Spleen (tissue), 11 donors: ENCODE data around the gene CASQ2. TPM values are rescaled to one million over a fixed set of nuclear protein-coding genes. Genes with fewer than 3 reads are reported as not detected.

Source experiments
- DNase-seq: peaks from one replicate; pipeline ENCODE4 v3.0.0-alpha.2; 2020
- H3K27ac ChIP-seq, 8 donors: fragments of 200-600 bp; sonication (generic) in 7 of 8; 1 replicate in 4 of 8; 2 replicates in 4 of 8; pipeline versions ENCODE4 v1.5.0 to v1.8.0; 2016 to 2021; ENCODE audit warnings: inconsistent platforms in 4 of 8, mild to moderate bottlenecking in 4 of 8, moderate library complexity in 1 of 8
- H3K27me3 ChIP-seq, 7 donors: fragments of 200-600 bp; sonication (generic) in 6 of 7; replicated peaks in 1 of 7; 1 replicate in 4 of 7; 2 replicates in 3 of 7; pipeline versions ENCODE4 v1.5.0 to v1.8.0; 2016 to 2021; ENCODE audit warnings: inconsistent platforms in 3 of 7, mild to moderate bottlenecking in 1 of 7
- H3K36me3 ChIP-seq, 6 donors: fragments of 200-600 bp; sonication (generic) in 5 of 6; 1 replicate in 4 of 6; 2 replicates in 2 of 6; pipeline versions ENCODE4 v1.5.0 to v1.8.0; 2016 to 2021; ENCODE audit warnings: inconsistent platforms in 2 of 6
- H3K4me1 ChIP-seq, 6 donors: fragments of 200-600 bp; sonication (generic) in 5 of 6; 1 replicate in 3 of 6; 2 replicates in 3 of 6; pipeline versions ENCODE4 v1.5.0 to v1.8.0; 2016 to 2021; ENCODE audit warnings: inconsistent platforms in 3 of 6
- H3K4me3 ChIP-seq, 8 donors: fragments of 200-600 bp; sonication (generic) in 7 of 8; 1 replicate in 4 of 8; 2 replicates in 4 of 8; pipeline versions ENCODE4 v1.5.0 to v1.8.0; 2016 to 2021; ENCODE audit warnings: inconsistent platforms in 4 of 8, mild to moderate bottlenecking in 4 of 8, moderate library complexity in 2 of 8
- H3K9me3 ChIP-seq, 8 donors: fragments of 200-600 bp; sonication (generic) in 7 of 8; 1 replicate in 4 of 8; 2 replicates in 4 of 8; pipeline versions ENCODE4 v1.5.0 to v1.8.0; 2016 to 2021; ENCODE audit warnings: inconsistent platforms in 4 of 8
- CTCF ChIP-seq, 11 experiments: fragments of 200-600 bp in 7 of 11; fragments of 450-650 bp in 4 of 11; sonication (generic) in 4 of 11; IDR thresholded peaks in 8 of 11; conservative IDR thresholded peaks in 3 of 11; 1 replicate in 7 of 11; 2 replicates in 4 of 11; pipeline versions ENCODE4 v1.4.0 to v1.8.0; 2016 to 2021; ENCODE audit warnings: antibody characterized with exemption in 11 of 11, inconsistent platforms in 4 of 11, mild to moderate bottlenecking in 1 of 11
- POLR2A ChIP-seq, 3 donors: fragments of 450-650 bp; IDR thresholded peaks; one replicate each; pipeline ENCODE4 v1.5.1; 2017; ENCODE audit warnings: antibody characterized with exemption in 3 of 3, mild to moderate bottlenecking in 1 of 3
- POLR2AphosphoS5 ChIP-seq, 3 donors: sonication (generic); formaldehyde crosslinking; IDR thresholded peaks; one replicate each; pipeline ENCODE4 v1.5.1; 2017; ENCODE audit warnings: antibody characterized with exemption in 3 of 3
- WGBS, 5 donors: extraction: QIAGEN DNeasy Blood & Tissue Kit in 3 of 5; methylation state at CpG; one replicate each; pipeline versions ENCODE4 v1.1.5 to v1.1.7; 2013 to 2018; 5-methylcytosine and 5-hydroxymethylcytosine counted together
- intact Hi-C: fragments of 100-400 bp; cut with DNase I; formaldehyde crosslinking; loops from one replicate; pipeline ENCODE4 v1.15.0; 2023; ENCODE audit warnings: low total_unique reads
- polyA plus RNA-seq, 3 donors: library from polyadenylated mRNA; stranded (reverse); fragments of 200-250 nt; gene quantifications; one replicate each; pipeline ENCODE4 v1.2.1, GENCODE V29; 2013
- total RNA-seq, 7 donors: library from RNA; depleted of rRNA in 3 of 7; stranded (reverse); fragments of >200 nt in 3 of 7; fragmentation: NEBNext Ultra II Directional in 4 of 7; extraction: Animal tissue kit (Norgen Biotek cat#: 25700) in 4 of 7; gene quantifications; one replicate each; pipeline versions ENCODE4 v1.1.0 to v1.2.1, GENCODE V29; 2016 to 2021
- donor health status: healthy with polysubstance abuse.
- donor health status: DM: no; HTN: no; CAD: no; lungs with moderate emphysema.
- donor health status: DM: no; HTN: no; CAD: no.
- donor health status: Bipolar disorder and iron deficiency.
- donor health status: healthy.
- donor health status: DM: no; HTN: no; CAD: no.
- donor health status: DM: yes; HTN: yes; CAD: no.

CASQ2 gene
- total and polyA plus RNA-seq, 10 donors: 0.24 to 0.93 (median 0.51) TPM

GRCh38 chr1:115719285-115719684 lies 49.2 kb downstream of the CASQ2 start:
- H3K27ac ChIP-seq: no peak overlapping the region
- WGBS, 5 donors: 93 to 98% (median 96%) methylated on average over 7 of the region's 7 CpGs
- no peaks in the 10 kb centered on the region for H3K27me3 ChIP-seq
- no peak overlapping the region for H3K4me3 ChIP-seq
- TF ChIP-seq CTCF (IDR thresholded peaks at IDR 0.05 in 8 of 11, conservative IDR thresholded peaks at IDR 0.05 in 3 of 11) (no peak), POLR2AphosphoS5 (IDR thresholded peaks at IDR 0.05) (no peak), POLR2A (IDR thresholded peaks at IDR 0.05) (no peak)
- H3K36me3 ChIP-seq: no peaks in the 10 kb centered on the region
- DNase-seq: no peak
- no peaks in the 10 kb centered on the region for H3K4me1 ChIP-seq
- H3K9me3 ChIP-seq: no peaks in the 10 kb centered on the region
- intact Hi-C loops: no loop called here

- intact Hi-C loops: no loop called here
- 78 to 88% (median 87%) methylated on average over 5 of the region's 5 CpGs for WGBS, 5 donors
- H3K9me3 ChIP-seq: no peaks in the 10 kb centered on the region
- no peak overlapping the region for H3K27ac ChIP-seq
- no peak for TF ChIP-seq CTCF (IDR thresholded peaks at IDR 0.05 in 8 of 11, conservative IDR thresholded peaks at IDR 0.05 in 3 of 11)
- TF ChIP-seq POLR2A (IDR thresholded peaks at IDR 0.05): no peak
- TF ChIP-seq POLR2AphosphoS5 (IDR thresholded peaks at IDR 0.05): no peak
- no peaks in the 10 kb centered on the region for H3K27me3 ChIP-seq
- no peak overlapping the region for H3K4me3 ChIP-seq
- no peaks in the 10 kb centered on the region for H3K4me1 ChIP-seq
- DNase-seq: no peak
- H3K36me3 ChIP-seq: no peaks in the 10 kb centered on the region
Observed at GRCh38 chr1:115718011-115718754, 50.3 kb downstream of the CASQ2 start.

- WGBS, 5 donors: 43 to 50% (median 48%) methylated on average over 5 of the region's 5 CpGs
- H3K27me3 ChIP-seq: peaks cover 0 to 2% (median 0%) of the 10 kb centered on the region in 7 donors
- DNase-seq: no peak
- H3K27ac ChIP-seq: no peak overlapping the region
- no peaks in the 10 kb centered on the region for H3K9me3 ChIP-seq
- no peaks in the 10 kb centered on the region for H3K36me3 ChIP-seq
- intact Hi-C loops: no loop called here
- TF ChIP-seq POLR2AphosphoS5 (IDR thresholded peaks at IDR 0.05): no peak
- peak in 8 of 11 experiments; percentile 11 to 47 (median 42) for TF ChIP-seq CTCF (IDR thresholded peaks at IDR 0.05 in 8 of 11, conservative IDR thresholded peaks at IDR 0.05 in 3 of 11)
- no peak overlapping the region for H3K4me3 ChIP-seq
- H3K4me1 ChIP-seq: no peaks in the 10 kb centered on the region
Observed at GRCh38 chr1:115717541-115717940, 51.0 kb downstream of the CASQ2 start.

GRCh38 chr1:115714572-115715141 lies 53.9 kb downstream of the CASQ2 start:
- intact Hi-C loops: no loop called here
- TF ChIP-seq POLR2A (IDR thresholded peaks at IDR 0.05) (no peak), CTCF (IDR thresholded peaks at IDR 0.05 in 8 of 11, conservative IDR thresholded peaks at IDR 0.05 in 3 of 11) (no peak), POLR2AphosphoS5 (IDR thresholded peaks at IDR 0.05) (no peak)
- H3K4me3 ChIP-seq: no peak overlapping the region
- H3K4me1 ChIP-seq: no peaks in the 10 kb centered on the region
- 67 to 95% (median 71%) methylated on average over 1 of the region's 1 CpG for WGBS, 5 donors
- no peak overlapping the region for H3K27ac ChIP-seq
- H3K27me3 ChIP-seq: peaks cover 0 to 30% (median 0%) of the 10 kb centered on the region in 7 donors
- no peaks in the 10 kb centered on the region for H3K36me3 ChIP-seq
- H3K9me3 ChIP-seq: no peaks in the 10 kb centered on the region
- no peak for DNase-seq
